ENCODE results near the gene SSR4.

Gene SSR4

DNA sequence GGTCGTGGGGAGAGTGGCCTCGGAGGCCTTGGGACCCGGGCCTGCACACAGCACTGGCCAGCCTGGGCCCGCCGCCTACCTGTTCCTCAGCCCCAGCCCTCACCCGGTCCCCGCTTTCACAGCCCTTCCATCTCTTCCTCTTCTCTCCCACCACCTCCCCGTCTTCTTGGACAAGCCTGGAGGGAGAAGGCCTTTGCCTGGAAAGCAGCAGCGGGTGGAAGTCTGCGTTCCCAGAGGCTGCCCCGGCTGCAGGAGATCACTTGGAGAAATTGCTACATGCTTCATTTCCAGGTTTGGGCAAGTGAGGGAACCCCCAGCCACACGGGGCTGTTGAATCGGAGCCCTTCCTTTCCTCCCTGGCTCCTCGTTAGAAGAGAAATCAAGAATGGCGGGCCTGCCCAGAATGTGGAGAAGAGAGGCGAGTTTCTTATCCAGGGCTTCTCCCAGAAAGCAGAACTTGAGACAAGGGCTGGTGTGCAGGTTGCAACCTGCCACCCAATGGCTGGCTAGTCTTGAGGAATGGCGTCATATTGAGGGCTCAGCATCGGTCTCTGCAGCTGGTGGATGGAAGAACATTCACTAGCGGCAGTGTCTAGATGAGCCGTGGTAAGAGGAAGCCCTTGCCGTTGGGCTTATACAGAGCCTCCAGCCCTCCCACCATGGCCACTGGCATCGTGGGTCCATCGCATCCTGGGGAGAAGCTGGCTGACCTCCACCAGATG lies 37.1 kb downstream of the SSR4 start:
- DNase-seq, result no peak

DNA sequence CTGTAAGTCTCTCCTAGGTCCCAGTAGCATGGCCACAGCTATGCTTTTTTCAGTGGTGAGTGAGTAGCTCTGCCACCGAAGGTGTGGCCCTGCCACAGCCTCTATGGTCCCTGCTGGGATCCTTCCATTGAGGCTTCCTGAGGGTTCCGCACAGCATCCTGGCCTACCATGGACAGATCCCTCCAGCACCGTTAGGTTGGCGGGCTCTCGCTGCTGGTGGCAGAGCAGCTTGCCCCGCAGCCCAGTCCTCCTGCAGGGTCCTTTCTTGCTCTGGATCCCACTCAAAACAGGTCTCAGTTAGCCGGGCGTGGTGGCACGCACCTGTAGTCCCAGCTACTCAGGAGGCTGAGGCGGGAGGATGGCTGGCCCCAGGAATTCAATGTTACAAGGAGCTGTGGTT lies 38.3 kb downstream of the SSR4 start:
- no peak for DNase-seq

DNA sequence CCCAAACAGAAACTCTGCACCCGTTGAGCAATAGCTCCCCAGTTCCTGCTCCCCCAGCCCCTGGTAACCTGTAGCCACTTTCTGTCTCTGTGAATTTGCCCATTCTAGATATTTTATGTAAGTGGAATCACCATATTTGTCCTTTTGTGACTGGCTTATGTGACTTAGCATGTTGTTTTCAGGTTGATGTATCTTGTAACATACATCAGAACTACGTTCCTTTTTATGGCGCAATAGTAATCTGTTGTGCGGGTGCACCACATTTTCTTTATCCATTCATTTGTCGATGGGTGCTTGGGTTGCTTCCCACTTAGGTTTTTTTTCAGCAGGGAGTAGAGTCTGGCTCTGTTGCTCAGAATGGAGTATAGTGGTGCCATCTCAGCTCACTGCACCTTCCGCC lies 42.5 kb downstream of the SSR4 start:
- no peak for DNase-seq

DNA sequence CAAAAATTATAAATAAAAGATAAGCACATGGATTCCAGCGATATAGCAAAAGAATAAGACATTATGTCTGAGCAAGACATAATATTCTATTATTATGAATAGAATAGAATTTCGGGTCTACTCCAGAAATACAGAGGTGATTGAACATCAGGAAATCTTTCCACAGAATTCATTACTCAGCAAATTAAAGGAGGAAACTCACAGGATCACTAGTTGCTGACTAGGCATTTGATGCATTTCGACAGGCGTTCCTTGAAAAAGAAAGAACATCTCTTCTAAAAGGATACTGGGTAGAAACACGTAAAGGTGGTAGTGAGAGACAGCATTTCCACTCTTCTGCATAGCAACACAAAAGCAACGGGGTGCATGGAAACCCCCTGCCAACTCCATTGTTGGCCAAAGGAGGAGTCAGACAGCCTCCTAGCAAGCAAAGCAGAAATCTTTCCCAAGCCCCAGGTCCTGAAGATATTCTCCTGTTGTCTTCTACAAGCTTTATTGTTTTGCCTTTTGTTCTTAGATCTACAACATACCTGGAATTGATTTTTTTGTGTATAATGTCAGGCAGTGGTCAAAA lies 50.1 kb downstream of the SSR4 start:
- DNase-seq, result no peak

DNA sequence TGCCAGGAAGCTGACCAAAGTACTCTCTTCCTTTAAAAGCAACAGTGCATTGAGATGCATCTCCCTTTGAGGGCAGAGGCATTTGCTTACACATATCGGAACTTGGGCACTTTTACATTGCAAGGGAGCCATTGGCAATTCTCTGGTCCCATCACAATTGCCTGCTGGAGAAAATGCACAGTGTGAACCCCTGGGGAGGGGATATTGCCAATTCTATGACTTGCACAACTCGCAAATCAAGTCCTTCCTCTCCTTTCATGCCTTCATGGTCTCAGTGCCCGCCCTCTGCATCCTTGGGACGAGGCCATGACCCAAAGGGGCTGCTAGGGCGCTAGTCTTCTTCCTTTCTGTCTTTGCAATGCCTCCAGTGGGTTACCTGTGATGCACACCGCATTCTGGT lies 50.7 kb downstream of the SSR4 start:
- no peak for DNase-seq

DNA sequence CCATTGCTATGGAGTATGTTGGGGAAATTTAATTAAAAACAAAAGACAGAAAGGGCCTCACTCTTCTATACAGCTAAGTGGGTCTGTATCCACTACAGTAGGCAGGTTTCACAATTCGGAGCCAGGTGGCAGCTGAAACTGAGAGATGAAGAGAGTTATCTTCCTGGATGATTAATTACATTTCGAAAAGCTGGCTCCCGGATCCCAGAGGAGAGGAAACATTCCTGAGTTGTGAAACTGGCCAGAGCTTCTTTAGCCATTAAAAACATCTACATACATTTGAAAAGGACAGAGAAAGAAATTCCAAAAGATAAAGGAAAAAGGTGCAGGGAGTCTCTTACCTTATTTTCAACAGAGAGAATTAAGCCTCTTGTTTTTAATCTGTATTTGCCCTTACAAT lies 51.4 kb downstream of the SSR4 start:
- DNase-seq, result no peak
